CD14-positive monocyte (primary cell): ENCODE data around the gene HPSE2. TPM values are rescaled to one million over a fixed set of nuclear protein-coding genes. Genes with fewer than 3 reads are reported as not detected.

ENCODE experiments used
- DNase-seq, 3 donors: peaks; one replicate each; pipeline ENCODE4 v3.0.0-alpha.2; 2011 to 2022
- H2AFZ ChIP-seq: 2 replicates; pipeline ENCODE4 v1.6.0; 2012; ENCODE audit warnings: mild to moderate bottlenecking, low read depth, low read length, inconsistent platforms; ENCODE audit not compliant: insufficient read depth, poor library complexity, severe bottlenecking
- H3K27ac ChIP-seq, 2 donors: 1 replicate in 1 of 2; 2 replicates in 1 of 2; pipeline ENCODE4 v1.5.1; 2012 to 2013; ENCODE audit warnings: low read length in 2 of 2, control low read depth in 1 of 2, inconsistent platforms in 1 of 2, low read depth in 1 of 2, mild to moderate bottlenecking in 1 of 2
- H3K27me3 ChIP-seq, 2 donors: one replicate each; pipeline versions ENCODE4 v1.6.0 to v1.6.1; 2011 to 2013; ENCODE audit warnings: low read length in 2 of 2; ENCODE audit not compliant: control insufficient read depth in 2 of 2, insufficient read depth in 2 of 2
- H3K36me3 ChIP-seq, 2 donors: replicated peaks in 1 of 2; 1 replicate in 1 of 2; 2 replicates in 1 of 2; pipeline versions ENCODE4 v1.5.1 to v1.6.1; 2012 to 2013; ENCODE audit warnings: low read length in 2 of 2, control low read depth in 1 of 2, inconsistent platforms in 1 of 2, mild to moderate bottlenecking in 1 of 2; ENCODE audit not compliant: insufficient read depth in 2 of 2, control insufficient read depth in 1 of 2
- H3K4me1 ChIP-seq, 2 donors: 1 replicate in 1 of 2; 2 replicates in 1 of 2; pipeline versions ENCODE4 v1.5.1 to v1.6.1; 2012 to 2013; ENCODE audit warnings: low read length in 2 of 2, control low read depth in 1 of 2, inconsistent platforms in 1 of 2, mild to moderate bottlenecking in 1 of 2, moderate library complexity in 1 of 2; ENCODE audit not compliant: insufficient read depth in 2 of 2, control insufficient read depth in 1 of 2
- H3K4me2 ChIP-seq: replicated peaks from 2 replicates; pipeline ENCODE3; 2012; ENCODE audit warnings: low read length, moderate library complexity, mild to moderate bottlenecking; ENCODE audit not compliant: poor library complexity, severe bottlenecking; ENCODE audit errors: extremely low read depth
- H3K4me3 ChIP-seq, 3 experiments: fragments of 200-600 bp in 1 of 3; sonication (generic) in 1 of 3; replicated peaks in 1 of 3; 1 replicate in 2 of 3; 2 replicates in 1 of 3; pipeline ENCODE4 v1.5.1; 2011 to 2013; ENCODE audit warnings: low read length in 3 of 3, mild to moderate bottlenecking in 3 of 3, control low read depth in 2 of 3, low read depth in 2 of 3, inconsistent platforms in 1 of 3, moderate library complexity in 1 of 3
- H3K79me2 ChIP-seq: 2 replicates; pipeline ENCODE4 v1.6.0; 2012; ENCODE audit warnings: mild to moderate bottlenecking, control low read depth, inconsistent platforms, low read length, moderate library complexity; ENCODE audit not compliant: insufficient read depth
- H3K9ac ChIP-seq: 2 replicates; pipeline ENCODE4 v1.6.0; 2017; ENCODE audit warnings: low read length, mild to moderate bottlenecking; ENCODE audit not compliant: insufficient read depth, poor library complexity, severe bottlenecking
- H3K9me3 ChIP-seq, 2 donors: replicated peaks in 1 of 2; 1 replicate in 1 of 2; 2 replicates in 1 of 2; pipeline versions ENCODE4 v1.5.1 to v1.6.1; 2012 to 2013; ENCODE audit warnings: low read length in 2 of 2, control low read depth in 1 of 2; ENCODE audit not compliant: control insufficient read depth in 1 of 2, insufficient read depth in 1 of 2
- H4K20me1 ChIP-seq: 2 replicates; pipeline ENCODE4 v1.6.0; 2012; ENCODE audit warnings: mild to moderate bottlenecking, low read length, control low read depth, moderate library complexity; ENCODE audit not compliant: insufficient read depth
- H3K27ac Mint-ChIP-seq, 7 donors: one replicate each; pipeline ENCODE4 v1.8.0; 2020; ENCODE audit warnings: mild to moderate bottlenecking in 7 of 7, mixed read lengths in 7 of 7, moderate library complexity in 6 of 7, inconsistent platforms in 2 of 7
- H3K27me3 Mint-ChIP-seq, 3 donors: one replicate each; pipeline ENCODE4 v1.8.0; 2021 to 2022; ENCODE audit warnings: low read depth in 3 of 3, mild to moderate bottlenecking in 3 of 3, mixed read lengths in 3 of 3, moderate library complexity in 3 of 3, inconsistent platforms in 1 of 3
- H3K36me3 Mint-ChIP-seq, 2 donors: one replicate each; pipeline ENCODE4 v1.8.0; 2020; ENCODE audit warnings: mixed read lengths in 2 of 2, inconsistent platforms in 1 of 2, mild to moderate bottlenecking in 1 of 2
- H3K4me1 Mint-ChIP-seq: one replicate; pipeline ENCODE4 v1.8.0; 2020; ENCODE audit warnings: mild to moderate bottlenecking, mixed read lengths
- H3K4me3 Mint-ChIP-seq, 2 donors: one replicate each; pipeline ENCODE4 v1.8.0; 2020; ENCODE audit warnings: mild to moderate bottlenecking in 2 of 2, mixed read lengths in 2 of 2, moderate library complexity in 1 of 2
- H3K9me3 Mint-ChIP-seq, 7 donors: one replicate each; pipeline ENCODE4 v1.8.0; 2020 to 2022; ENCODE audit warnings: mixed read lengths in 7 of 7, mild to moderate bottlenecking in 6 of 7, moderate library complexity in 6 of 7, inconsistent platforms in 2 of 7
- WGBS: methylation state at CpG from one replicate; pipeline ENCODE4 v1.1.5; 2013; ENCODE audit warnings: missing lambda C conversion rate; ENCODE audit not compliant: insufficient coverage; 5-methylcytosine and 5-hydroxymethylcytosine counted together
- intact Hi-C, 2 donors: fragments of 100-400 bp; cut with micrococcal nuclease; formaldehyde crosslinking; loops; one replicate each; pipeline versions ENCODE4 v1.15.0 to v1.15.1; 2023
- polyA plus RNA-seq, 3 donors: library from polyadenylated mRNA; depleted of rRNA in 1 of 3; unstranded in 2 of 3; stranded (reverse) in 1 of 3; fragments of 300-500 nt in 2 of 3; fragments of >200 nt in 1 of 3; fragmentation: Illumina TruSeq in 2 of 3; gene quantifications; 1 replicate in 2 of 3; 2 replicates in 1 of 3; pipeline ENCODE4 v1.2.3, GENCODE V29; 2012 to 2021
- TF ChIP-seq, protein P1 (sequence below): fragments of 200-600 bp; IDR thresholded peaks from one replicate; pipeline ENCODE4 v1.8.0; 2022; ENCODE audit warnings: antibody characterized with exemption, mild to moderate bottlenecking

HPSE2 gene
- polyA plus RNA-seq, 3 donors: not detected

DNA sequence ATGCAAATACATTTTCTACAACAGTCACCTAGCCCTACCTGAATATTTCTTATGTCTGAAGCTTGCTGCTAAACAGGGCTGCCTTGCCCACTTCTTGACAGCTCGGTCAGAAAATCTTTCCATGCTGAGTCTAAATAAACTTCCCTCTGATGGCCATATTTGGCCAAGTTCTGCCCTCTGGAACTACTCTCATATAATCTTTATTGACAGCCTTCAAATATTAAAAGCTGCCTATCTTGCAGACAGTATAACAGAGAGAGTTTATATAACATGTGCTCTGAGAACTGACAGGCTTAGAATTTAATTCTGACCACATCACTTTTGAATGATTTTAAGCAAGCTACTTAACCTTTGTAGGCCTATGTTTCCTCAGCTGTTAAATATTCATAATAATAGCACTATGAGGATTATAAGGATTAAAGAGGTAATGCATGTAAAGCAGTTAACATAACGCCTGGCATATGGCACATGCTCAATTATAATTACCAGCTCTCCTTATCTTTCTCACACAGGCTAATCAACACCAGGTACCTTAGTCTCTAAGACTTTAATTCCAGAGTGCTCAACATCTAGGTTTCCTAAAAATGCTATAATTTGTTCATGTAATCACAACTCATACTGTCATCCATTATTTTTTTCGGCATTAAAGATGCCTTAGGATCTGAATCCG, 334.1 kb downstream of the HPSE2 start:
- H3K27me3 ChIP-seq: no peaks in the 10 kb centered on the region
- H3K4me1 ChIP-seq: no peaks in the 10 kb centered on the region
- Mint-ChIP-seq H3K27ac (no peak overlapping the region), H3K4me1 (no peaks in the 10 kb centered on the region), H3K27me3 (peaks cover 0 to 5% (median 2%) of the 10 kb centered on the region in 3 donors), H3K9me3 (no peaks in the 10 kb centered on the region), H3K36me3 (no peaks in the 10 kb centered on the region), H3K4me3 (no peak overlapping the region)
- no peaks in the 10 kb centered on the region for H3K79me2 ChIP-seq
- H2AFZ ChIP-seq: no peak overlapping the region
- no peaks in the 10 kb centered on the region for H3K9me3 ChIP-seq
- 86% methylated on average over 1 of the region's 4 CpGs for WGBS
- no peaks in the 10 kb centered on the region for H4K20me1 ChIP-seq
- no peak overlapping the region for H3K9ac ChIP-seq
- intact Hi-C loops: no loop called here
- no peak overlapping the region for H3K4me2 ChIP-seq
- H3K36me3 ChIP-seq: no peaks in the 10 kb centered on the region
- H3K27ac ChIP-seq: no peak overlapping the region
- H3K4me3 ChIP-seq: no peak overlapping the region
- no peak for DNase-seq
- TF ChIP-seq, protein P1, sequence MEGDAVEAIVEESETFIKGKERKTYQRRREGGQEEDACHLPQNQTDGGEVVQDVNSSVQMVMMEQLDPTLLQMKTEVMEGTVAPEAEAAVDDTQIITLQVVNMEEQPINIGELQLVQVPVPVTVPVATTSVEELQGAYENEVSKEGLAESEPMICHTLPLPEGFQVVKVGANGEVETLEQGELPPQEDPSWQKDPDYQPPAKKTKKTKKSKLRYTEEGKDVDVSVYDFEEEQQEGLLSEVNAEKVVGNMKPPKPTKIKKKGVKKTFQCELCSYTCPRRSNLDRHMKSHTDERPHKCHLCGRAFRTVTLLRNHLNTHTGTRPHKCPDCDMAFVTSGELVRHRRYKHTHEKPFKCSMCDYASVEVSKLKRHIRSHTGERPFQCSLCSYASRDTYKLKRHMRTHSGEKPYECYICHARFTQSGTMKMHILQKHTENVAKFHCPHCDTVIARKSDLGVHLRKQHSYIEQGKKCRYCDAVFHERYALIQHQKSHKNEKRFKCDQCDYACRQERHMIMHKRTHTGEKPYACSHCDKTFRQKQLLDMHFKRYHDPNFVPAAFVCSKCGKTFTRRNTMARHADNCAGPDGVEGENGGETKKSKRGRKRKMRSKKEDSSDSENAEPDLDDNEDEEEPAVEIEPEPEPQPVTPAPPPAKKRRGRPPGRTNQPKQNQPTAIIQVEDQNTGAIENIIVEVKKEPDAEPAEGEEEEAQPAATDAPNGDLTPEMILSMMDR: no peak

DNA sequence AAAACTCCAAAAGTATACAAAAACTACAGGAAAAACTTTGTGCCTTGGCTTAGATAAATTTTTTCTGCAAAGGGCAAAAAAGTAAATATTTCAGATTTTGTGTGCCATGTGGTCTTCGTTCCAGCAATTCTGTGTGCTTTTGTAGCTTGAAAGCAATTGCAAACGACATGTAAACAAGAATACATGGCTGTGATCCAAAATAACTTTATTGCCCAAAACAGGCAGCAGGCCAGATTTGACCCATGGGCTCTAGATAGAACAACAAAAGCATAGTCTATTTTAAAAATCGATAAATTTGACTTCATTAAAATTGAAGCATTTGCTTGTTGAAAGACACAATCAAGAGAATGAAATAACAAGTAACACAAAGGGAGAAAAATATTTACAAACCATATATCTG, 336.6 kb downstream of the HPSE2 start:
- peaks cover 0 to 3% (median 2%) of the 10 kb centered on the region in 3 donors for H3K27me3 Mint-ChIP-seq
- peaks cover 0 to 3% (median 0%) of the 10 kb centered on the region in 7 donors for H3K9me3 Mint-ChIP-seq
- Histone ChIP-seq H2AFZ (no peak overlapping the region), H3K9me3 (no peaks in the 10 kb centered on the region), H3K4me3 (no peak overlapping the region), H4K20me1 (no peaks in the 10 kb centered on the region), H3K79me2 (no peaks in the 10 kb centered on the region), H3K4me1 (no peaks in the 10 kb centered on the region), H3K27ac (no peak overlapping the region), H3K4me2 (no peak overlapping the region), H3K9ac (no peak overlapping the region), H3K36me3 (no peaks in the 10 kb centered on the region), H3K27me3 (no peaks in the 10 kb centered on the region)
- no peak overlapping the region for H3K27ac Mint-ChIP-seq
- 89% methylated on average over 2 of the region's 3 CpGs for WGBS
- no peak overlapping the region for H3K4me3 Mint-ChIP-seq
- no peaks in the 10 kb centered on the region for H3K4me1 Mint-ChIP-seq
- intact Hi-C loops: no loop called here
- no peak for DNase-seq
- TF ChIP-seq, protein P1: no peak
- H3K36me3 Mint-ChIP-seq: no peaks in the 10 kb centered on the region
